Measurements from ENCODE around the gene BPIFB2. TPM values are rescaled to one million over a fixed set of nuclear protein-coding genes. Genes with fewer than 3 reads are reported as not detected.

Gene BPIFB2
- total RNA-seq, 1 donor from 2014 or later: not detected

GRCh38 chr20:32965115-32965514 is 42.4 kb upstream of the BPIFB2 start:
- H3K9me3 ChIP-seq: no peaks in the 10 kb centered on the region
- intact Hi-C loops (cut with DNase I): no loop called here

DNA sequence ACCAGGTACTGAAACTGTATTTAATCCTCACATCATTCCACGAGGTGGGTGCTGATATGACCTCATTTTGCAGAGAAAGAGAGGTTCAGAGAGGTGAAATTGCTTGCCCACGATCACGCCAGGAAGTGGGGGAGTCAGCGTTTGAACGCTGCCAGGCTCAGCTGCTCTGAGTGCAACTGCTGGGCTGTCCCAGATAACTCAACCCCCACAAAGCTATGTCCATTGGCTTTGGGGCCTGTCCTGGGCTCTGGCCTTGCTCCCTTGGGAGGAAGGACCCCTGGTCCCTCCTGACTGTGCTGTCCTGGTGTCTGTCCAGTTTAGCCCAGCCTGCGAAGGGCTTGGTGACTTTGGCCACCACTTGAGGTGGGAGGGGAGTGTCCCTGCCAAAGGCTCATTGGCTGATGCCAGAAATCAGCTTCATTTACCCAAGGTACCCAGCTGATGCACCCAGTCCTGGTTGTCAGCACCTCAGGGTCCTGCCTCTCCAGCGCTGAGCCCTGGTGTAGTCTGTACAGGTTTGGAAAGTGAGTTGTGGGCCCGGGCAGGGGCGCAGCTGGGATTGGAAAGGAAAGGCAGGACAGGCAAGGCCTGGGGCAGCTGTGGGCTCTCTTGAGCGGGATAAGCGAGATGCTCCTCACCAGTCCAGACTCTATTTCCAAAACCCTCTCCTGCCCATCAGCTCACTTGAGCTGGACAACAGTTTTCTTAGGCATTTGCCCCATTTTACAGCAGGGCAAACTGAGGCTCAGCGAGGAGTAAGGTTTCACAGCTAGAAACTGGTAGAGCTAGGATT is 41.7 kb upstream of the BPIFB2 start:
- no peaks in the 10 kb centered on the region for H3K36me3 ChIP-seq
- H3K27me3 ChIP-seq: no peaks in the 10 kb centered on the region
- no peaks in the 10 kb centered on the region for H3K4me1 ChIP-seq
- peak in 1 of 2 donors; percentile 49 for DNase-seq (ENCODE audit: extremely low spot score in 2 of 2)
- intact Hi-C loops (cut with DNase I): no loop called here
- TF ChIP-seq POLR2AphosphoS5 (IDR thresholded peaks at IDR 0.05; ENCODE audit: insufficient read depth in 1 of 2, low read depth in 1 of 2) (no peak), POLR2A (IDR thresholded peaks at IDR 0.05) (no peak)
- TF ChIP-seq, protein P1, sequence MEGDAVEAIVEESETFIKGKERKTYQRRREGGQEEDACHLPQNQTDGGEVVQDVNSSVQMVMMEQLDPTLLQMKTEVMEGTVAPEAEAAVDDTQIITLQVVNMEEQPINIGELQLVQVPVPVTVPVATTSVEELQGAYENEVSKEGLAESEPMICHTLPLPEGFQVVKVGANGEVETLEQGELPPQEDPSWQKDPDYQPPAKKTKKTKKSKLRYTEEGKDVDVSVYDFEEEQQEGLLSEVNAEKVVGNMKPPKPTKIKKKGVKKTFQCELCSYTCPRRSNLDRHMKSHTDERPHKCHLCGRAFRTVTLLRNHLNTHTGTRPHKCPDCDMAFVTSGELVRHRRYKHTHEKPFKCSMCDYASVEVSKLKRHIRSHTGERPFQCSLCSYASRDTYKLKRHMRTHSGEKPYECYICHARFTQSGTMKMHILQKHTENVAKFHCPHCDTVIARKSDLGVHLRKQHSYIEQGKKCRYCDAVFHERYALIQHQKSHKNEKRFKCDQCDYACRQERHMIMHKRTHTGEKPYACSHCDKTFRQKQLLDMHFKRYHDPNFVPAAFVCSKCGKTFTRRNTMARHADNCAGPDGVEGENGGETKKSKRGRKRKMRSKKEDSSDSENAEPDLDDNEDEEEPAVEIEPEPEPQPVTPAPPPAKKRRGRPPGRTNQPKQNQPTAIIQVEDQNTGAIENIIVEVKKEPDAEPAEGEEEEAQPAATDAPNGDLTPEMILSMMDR (IDR thresholded peaks at IDR 0.05): no peak
- no peak overlapping the region for H3K27ac ChIP-seq
- H3K9me3 ChIP-seq: no peaks in the 10 kb centered on the region
- H3K4me3 ChIP-seq: no peak overlapping the region

More at GRCh38 chr20:32965115-32965514, 42.4 kb upstream of the BPIFB2 start:
- TF ChIP-seq POLR2A (IDR thresholded peaks at IDR 0.05): no peak
- TF ChIP-seq, protein P1 (IDR thresholded peaks at IDR 0.05): no peak
- no peak for TF ChIP-seq POLR2AphosphoS5 (IDR thresholded peaks at IDR 0.05; ENCODE audit: insufficient read depth in 1 of 2, low read depth in 1 of 2)
- no peak overlapping the region for H3K4me3 ChIP-seq
- DNase-seq (ENCODE audit: extremely low spot score in 2 of 2): no peak
- H3K27ac ChIP-seq: no peak overlapping the region
- H3K4me1 ChIP-seq: no peaks in the 10 kb centered on the region
- no peaks in the 10 kb centered on the region for H3K36me3 ChIP-seq
- H3K27me3 ChIP-seq: no peaks in the 10 kb centered on the region

DNA sequence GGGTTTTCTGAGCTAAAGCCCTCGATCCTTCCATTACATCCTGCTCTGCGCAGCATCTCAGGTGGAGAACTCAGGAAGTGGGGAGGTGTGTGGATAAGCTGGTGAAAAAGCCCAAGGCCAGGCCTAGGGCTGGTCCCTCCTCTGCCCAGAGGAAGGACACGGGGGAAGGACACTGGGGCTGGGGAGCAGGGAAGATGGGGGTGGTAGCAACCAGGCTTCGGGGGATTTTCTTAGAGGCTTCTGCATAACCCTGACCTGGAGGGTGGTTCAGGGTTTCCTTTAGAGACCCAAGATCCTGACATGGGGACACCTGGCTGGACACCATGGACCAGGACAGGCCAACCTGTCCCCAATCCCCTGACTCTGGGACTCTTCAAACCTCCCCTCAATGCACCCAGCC is 41.1 kb upstream of the BPIFB2 start:
- H3K27me3 ChIP-seq: no peaks in the 10 kb centered on the region
- H3K4me3 ChIP-seq: no peak overlapping the region
- H3K4me1 ChIP-seq: no peaks in the 10 kb centered on the region
- no peaks in the 10 kb centered on the region for H3K9me3 ChIP-seq
- no peaks in the 10 kb centered on the region for H3K36me3 ChIP-seq
- peak in 1 of 2 donors; percentile 44 for DNase-seq (ENCODE audit: extremely low spot score in 2 of 2)
- intact Hi-C loops (cut with DNase I): no loop called here
- no peak overlapping the region for H3K27ac ChIP-seq
- TF ChIP-seq POLR2A (IDR thresholded peaks at IDR 0.05) (no peak), POLR2AphosphoS5 (IDR thresholded peaks at IDR 0.05; ENCODE audit: insufficient read depth in 1 of 2, low read depth in 1 of 2) (no peak)
- TF ChIP-seq, protein P1 (IDR thresholded peaks at IDR 0.05): no peak

- Histone ChIP-seq H3K36me3 (no peaks in the 10 kb centered on the region), H3K27ac (no peak overlapping the region), H3K4me1 (no peaks in the 10 kb centered on the region), H3K4me3 (no peak overlapping the region), H3K27me3 (no peaks in the 10 kb centered on the region), H3K9me3 (no peaks in the 10 kb centered on the region)
- intact Hi-C loops (cut with DNase I): no loop called here
- DNase-seq (ENCODE audit: extremely low spot score in 2 of 2): peak in 1 of 2 donors; percentile 74
- TF ChIP-seq, protein P1 (IDR thresholded peaks at IDR 0.05): no peak
Measured at GRCh38 chr20:32966881-32967781, 40.4 kb upstream of the BPIFB2 start.
